GM18870 (cell line): Measurements from ENCODE around the gene MCM9.
"Not testable (repeated sequence)": the region's sequence is repeated elsewhere in the genome, so short reads cannot be mapped to it uniquely, and the experiment has no call there.

Experiments
- ATAC-seq: cut with Tn5 transposase; IDR thresholded peaks from one replicate; pipeline ENCODE4 v1.9.1; 2021; ENCODE audit warnings: moderate library complexity; ENCODE audit not compliant: unreplicated experiment

Gene MCM9

GRCh38 chr6:118869350-118869749, 65.6 kb downstream of the MCM9 start:
- ATAC-seq = no peak

DNA sequence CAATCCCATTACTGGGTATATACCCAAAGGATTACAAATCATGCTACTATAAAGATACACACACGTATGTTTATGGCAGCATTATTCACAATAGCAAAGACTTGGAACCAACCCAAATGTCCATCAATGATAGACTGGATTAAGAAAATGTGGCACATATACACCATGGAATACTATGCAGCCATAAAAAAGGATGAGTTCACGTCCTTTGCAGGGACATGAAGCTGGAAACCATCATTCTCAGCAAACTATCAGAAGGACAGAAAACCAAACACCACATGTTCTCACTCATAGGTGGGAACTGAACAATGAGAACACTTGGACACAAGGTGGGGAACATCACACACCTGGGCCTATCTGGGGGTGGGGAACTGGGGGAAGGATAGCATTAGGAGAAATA, 66.1 kb downstream of the MCM9 start:
- ATAC-seq = not testable (repeated sequence)

DNA sequence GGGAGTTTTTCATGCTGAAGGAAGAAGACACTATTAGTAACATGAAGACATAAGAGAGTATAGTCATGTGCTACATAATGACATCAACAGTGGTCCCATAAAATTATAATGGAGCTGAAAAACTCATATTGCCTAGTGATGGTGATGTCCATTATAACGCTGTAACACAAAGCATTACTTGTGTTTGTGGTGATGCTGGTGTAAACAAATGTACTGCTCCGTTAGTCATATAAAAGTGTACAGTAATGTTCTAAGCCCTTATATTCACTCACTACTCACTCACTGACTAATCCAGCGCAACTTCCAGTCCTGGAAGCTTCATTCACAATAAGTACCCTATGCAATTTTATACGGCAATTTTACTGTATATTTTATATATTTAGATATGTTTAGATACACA, 67.8 kb downstream of the MCM9 start:
- ATAC-seq = no peak

- ATAC-seq = no peak
These were observed 69.9 kb downstream of the MCM9 start for GRCh38 chr6:118865100-118865391.

DNA sequence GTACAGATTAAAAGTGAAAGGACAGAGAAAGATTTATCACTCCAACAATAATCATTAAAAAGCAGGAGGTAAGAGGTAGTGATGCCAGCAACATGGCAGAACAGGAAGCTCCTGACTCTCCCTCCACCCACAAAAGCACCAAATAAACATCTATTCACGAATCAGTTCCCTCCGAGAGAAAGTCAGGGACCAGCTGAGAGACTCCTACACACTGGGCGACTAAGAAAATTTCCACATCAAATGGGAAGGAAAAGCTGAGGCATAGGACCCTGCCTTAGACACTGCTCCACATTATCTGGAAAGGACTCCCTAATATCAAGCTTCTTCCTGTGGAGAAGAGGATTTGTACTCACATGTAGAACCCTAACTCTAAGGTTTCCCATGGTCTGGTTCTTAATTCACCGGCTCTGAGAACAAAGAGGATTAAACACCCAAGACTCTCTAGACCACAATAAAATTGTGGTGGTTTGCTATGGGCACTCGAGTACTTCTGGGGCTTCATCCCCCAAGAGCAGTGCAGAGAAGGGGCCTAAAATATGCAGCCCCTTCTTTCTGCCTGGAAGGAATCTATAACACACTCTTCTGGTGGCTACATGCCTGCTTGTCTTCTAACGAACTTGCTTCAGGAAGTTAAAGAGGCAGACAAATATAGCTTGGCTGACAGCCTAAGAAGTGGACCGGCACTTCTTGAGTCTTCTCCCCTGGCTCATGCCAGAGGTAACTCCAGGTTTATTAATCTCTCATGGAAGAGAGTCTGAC, 70.4 kb downstream of the MCM9 start:
- no peak for ATAC-seq

DNA sequence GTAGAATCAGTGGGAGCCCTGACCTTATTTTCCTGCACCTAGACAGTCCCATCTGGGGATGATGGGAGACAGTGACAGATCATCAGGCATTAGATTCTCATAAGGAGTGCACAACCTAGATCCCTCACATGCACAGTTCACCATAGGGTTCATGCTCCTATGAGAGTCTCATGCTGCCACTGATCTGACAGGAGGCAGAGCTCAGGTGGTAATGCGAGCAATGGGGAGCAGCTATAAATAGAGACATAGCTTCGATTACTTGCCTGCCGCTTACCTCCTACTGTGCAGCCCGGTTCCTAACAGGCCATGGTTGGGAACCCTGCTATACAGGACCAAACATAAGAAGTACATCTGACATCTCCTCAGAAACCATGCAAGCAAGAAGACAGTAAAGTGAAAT, 72.5 kb downstream of the MCM9 start:
- no peak for ATAC-seq

GRCh38 chr6:118860880-118861279, 74.1 kb downstream of the MCM9 start:
- ATAC-seq = no peak

DNA sequence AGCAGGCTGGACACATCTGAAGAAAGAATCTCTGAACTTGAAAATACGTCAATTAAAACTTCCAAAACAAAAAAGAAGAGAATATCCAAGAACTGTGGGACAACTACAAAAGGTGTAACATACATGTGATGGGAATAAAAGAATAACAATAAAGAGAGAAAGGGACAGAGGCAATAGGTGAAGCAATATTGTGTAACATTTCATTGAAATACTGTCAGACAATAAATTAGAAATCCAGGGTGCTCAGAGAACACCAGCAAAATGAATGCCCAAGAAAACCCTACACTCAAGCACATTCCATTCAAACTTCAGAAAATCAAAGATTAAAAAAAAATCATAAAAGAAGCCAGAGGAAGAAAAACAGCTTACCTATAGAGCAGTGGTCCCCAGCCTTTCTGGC, 74.6 kb downstream of the MCM9 start:
- ATAC-seq = no peak

GRCh38 chr6:118859517-118860064, 75.4 kb downstream of the MCM9 start:
- peak; percentile 54 for ATAC-seq

- ATAC-seq = no peak
These were observed 78.7 kb downstream of the MCM9 start for GRCh38 chr6:118856301-118856700.

DNA sequence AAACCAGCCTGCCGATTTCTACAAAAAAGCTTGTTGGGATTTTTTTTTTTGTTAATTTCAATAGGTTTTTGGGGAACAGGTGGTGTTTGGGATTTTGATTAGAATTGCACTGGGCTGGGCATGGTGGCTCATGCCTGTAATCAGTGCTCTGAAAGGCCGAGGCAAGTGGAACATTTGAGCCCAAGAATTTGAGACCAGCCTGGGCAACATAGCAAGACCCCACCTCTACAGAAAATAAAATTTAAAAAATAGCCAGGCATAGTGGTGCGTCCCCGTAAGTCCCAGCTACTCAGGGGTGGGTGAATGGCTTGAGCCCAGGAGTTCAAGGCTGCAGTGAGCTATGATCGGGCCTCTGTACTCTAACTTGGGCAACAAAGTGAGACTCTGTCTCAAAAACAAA, 81.6 kb downstream of the MCM9 start:
- no peak for ATAC-seq

GRCh38 chr6:118844915-118845314, 90.0 kb downstream of the MCM9 start:
- peak; percentile 56 for ATAC-seq

GRCh38 chr6:118843685-118844390, 91.1 kb downstream of the MCM9 start:
- peak; percentile 96 for ATAC-seq

DNA sequence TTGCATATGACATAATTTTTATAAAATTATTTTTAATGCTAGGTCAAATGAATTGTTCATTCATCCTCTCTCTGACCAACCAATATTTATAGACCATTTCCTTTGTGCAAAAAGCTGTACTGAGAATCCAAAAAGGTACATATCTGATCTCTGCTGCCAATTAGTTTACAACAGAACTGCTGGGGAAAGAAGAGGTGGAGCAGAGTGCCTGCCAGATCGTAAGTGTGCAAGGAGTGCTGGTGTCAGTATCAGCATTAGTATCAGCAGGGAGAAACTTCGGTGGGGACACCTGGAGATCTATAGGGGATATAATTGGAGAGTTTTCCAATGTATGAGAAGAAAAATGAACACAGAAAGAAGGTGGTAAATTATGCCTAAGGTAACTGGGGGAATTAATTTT, 104.3 kb downstream of the MCM9 start:
- ATAC-seq = no peak

DNA sequence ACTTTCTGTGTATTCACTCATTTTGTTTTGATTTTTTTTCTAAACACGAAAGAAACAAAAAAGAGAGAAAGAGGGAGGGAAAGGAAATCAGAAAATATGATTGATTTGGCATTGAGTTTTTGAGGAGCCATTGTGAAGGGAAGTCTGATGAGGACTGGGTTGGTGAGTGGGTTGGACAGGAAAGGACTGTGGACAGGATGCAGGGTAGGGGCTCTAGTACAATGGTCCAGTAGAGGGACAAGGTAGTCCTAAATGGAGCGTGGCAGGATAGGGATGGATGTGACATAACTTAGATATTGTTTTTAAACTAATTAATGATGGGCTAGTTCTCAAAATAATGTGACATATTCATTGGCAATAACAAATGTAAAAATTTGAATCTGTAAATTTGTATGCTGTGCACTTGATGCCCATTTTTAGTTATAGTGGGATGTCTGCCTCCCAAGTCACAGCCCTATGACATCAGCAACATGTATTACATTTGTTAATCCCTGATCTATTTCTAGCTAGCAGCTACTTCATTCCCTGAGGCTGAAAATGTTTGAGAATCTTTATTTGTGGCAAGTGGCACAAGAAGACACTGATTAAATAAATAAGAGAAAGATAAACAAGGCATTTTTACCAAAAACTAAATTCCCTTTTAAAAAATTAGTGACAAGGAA, 105.0 kb downstream of the MCM9 start:
- no peak for ATAC-seq

- ATAC-seq = no peak
These were observed 108.9 kb downstream of the MCM9 start for GRCh38 chr6:118826096-118826495.

DNA sequence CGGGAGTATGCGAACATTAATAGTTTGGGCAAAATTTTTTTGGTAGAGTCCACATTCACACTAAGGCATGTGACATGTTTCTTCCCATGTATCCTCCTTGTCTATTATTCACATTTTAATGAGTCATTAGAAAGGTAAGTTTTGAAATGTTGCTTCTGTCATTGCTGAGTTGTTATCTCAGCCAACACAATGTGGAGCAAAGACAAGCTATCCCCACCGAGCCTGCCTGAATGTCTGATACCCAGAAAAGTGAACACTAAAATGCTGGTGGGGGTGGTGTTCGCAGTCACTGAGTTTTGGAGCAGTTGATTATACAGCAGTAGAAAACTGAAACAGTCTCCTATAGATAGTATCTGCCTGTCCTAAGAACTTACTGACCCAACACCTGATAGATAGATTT, 109.3 kb downstream of the MCM9 start:
- no peak for ATAC-seq

GRCh38 chr6:118815495-118815894, 119.5 kb downstream of the MCM9 start:
- no peak for ATAC-seq

- no peak for ATAC-seq
These were observed 121.2 kb downstream of the MCM9 start for GRCh38 chr6:118813775-118814174.

- ATAC-seq = no peak
These were observed 122.0 kb downstream of the MCM9 start for GRCh38 chr6:118812970-118813369.

- ATAC-seq = peak; percentile 79
These were observed 124.4 kb downstream of the MCM9 start for GRCh38 chr6:118810420-118811027.
